HG03103 (cell line): ENCODE results near the gene FZD10.

Experiments
- ATAC-seq: cut with Tn5 transposase; IDR thresholded peaks from one replicate; pipeline ENCODE4 v1.9.1; 2021; ENCODE audit warnings: low read depth; ENCODE audit not compliant: unreplicated experiment

Gene FZD10, protein sequence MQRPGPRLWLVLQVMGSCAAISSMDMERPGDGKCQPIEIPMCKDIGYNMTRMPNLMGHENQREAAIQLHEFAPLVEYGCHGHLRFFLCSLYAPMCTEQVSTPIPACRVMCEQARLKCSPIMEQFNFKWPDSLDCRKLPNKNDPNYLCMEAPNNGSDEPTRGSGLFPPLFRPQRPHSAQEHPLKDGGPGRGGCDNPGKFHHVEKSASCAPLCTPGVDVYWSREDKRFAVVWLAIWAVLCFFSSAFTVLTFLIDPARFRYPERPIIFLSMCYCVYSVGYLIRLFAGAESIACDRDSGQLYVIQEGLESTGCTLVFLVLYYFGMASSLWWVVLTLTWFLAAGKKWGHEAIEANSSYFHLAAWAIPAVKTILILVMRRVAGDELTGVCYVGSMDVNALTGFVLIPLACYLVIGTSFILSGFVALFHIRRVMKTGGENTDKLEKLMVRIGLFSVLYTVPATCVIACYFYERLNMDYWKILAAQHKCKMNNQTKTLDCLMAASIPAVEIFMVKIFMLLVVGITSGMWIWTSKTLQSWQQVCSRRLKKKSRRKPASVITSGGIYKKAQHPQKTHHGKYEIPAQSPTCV

DNA sequence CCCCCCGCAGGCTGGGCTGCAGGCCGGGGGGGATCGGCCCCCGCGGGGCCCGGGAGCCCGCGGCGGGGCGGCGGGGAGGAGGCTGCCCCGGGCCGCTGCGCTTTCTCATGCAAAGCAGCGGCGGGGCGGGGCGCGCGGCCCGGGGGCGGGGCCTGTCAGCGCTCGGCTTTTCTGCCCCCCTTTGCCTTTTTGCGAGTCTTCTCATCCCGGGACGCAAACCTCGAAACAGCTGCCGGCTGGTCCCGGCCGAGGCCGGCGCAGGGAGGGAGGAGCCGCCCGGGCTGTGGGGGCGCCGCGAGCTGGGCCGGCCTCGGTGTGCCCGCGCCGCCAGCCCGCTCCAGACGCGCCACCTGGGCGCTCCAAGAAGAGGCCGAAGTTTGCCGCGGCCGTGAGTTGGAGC lies at the start of gene FZD10:
FZD10 (plus strand) TSS at position 198 of the 400 bp plus-strand sequence. CDS start 479 bp downstream, outside the sequence.
- no peak for ATAC-seq

DNA sequence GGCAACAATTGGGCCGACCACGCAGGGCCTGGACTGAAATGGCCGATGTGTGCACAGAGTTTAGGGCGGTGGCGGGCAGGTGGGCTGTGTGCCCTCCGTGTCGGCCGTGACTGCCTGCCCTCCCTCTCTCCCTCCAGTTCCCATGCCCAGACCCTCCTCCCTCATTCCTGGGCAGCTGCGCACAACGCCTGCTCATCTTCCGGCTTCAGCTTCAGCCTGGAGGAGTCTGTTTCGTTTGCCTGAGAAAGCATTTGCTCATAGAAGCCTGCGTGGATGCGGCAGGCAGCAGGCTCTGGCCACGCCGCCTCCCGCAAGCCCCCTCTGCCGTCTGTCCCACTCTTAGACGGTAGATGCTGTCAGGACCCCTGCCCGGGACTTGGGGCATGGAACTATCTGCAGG lies 47.3 kb upstream of the FZD10 start:
- no peak for ATAC-seq

- ATAC-seq, result no peak
Observed at GRCh38 chr12:130115646-130116045, 46.6 kb upstream of the FZD10 start.

DNA sequence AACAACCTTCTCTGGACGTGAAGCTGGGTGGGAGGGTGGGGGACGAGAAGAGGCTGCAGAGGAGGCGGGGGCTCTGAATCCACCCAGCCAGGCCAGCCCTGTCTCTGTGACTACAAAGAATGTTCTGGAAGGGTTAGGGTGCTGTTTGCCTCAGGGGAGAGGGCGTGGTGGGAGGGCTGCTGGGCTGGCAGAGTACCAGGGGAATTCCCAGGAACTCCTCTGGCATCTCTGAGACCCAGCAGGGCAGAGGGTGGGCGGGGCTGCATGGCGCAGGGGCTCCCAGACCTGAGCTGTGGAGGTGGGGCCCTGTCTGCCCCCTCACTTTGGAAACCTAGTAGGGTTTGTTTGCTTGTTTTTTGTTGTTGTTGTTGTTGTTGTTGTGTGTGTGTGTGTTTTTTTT lies 45.5 kb upstream of the FZD10 start:
- ATAC-seq, result no peak

- ATAC-seq, result no peak
Observed at GRCh38 chr12:130117233-130117632, 45.0 kb upstream of the FZD10 start.

DNA sequence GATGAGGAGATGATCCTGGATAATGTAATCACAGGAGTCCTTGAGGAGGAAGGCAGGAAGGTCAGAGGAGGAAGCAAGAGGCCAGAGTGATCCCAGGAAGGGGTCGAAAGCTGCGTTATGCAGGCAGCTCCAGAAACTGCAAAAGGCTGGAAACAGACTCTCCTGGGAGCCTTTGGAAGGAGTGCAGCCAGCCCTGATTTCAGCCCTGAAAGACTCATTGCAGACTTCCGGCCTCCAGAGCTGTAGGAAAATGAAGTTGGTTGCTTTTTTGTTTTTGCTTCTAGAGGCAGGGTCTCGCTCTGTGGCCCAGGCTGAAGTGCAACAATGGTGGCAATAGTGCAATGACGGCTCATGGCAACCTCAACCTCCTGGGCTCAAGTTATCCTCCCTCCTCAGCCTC lies 44.6 kb upstream of the FZD10 start:
- no peak for ATAC-seq

DNA sequence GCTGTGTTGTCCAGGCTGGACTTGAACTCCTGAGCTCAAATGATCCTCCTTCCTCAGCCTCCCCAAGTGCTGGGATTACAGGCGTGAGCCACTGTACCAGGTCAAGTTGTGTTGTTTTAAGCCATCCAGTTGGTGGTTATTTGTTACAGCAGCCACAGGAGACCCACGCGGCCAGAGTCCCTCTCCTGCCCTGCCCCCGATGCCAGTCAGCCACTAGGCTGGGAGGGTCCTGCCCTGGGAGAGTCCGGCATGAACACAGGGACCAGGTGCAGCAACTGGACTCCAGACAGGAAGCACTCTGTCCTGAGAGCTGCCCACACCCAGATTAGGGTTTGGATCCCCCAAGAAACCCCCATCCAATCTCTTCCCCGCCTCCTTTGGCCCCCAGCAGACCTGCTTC lies 44.1 kb upstream of the FZD10 start:
- no peak for ATAC-seq

DNA sequence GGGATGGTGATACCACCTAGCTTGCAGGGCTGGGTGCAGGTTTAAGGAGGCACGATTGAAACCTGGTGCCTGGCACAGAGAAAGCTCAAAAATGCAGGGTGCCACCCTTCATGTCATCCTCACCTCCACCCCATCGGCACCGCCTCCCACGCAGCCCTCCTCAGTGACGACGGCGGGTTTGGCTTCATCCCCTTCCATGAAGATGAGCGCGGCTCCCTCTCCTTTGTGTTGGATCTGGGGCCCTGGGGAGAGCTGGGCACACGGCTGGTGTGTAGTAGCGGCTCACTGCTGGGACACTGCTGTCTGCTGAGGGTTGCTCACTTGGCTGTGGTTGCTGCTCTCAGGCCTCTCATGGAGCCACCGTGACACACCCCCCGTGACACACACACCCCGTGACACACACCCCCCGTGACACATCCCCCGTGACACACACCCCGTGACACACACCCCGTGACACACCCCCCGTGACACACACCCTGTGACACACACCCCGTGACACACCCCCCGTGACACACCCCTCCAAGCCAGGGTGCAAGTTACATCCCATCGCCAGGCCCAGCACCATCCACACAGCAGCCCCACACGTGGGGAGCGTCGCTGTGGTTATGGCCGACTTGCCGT lies 42.9 kb upstream of the FZD10 start:
- no peak for ATAC-seq

DNA sequence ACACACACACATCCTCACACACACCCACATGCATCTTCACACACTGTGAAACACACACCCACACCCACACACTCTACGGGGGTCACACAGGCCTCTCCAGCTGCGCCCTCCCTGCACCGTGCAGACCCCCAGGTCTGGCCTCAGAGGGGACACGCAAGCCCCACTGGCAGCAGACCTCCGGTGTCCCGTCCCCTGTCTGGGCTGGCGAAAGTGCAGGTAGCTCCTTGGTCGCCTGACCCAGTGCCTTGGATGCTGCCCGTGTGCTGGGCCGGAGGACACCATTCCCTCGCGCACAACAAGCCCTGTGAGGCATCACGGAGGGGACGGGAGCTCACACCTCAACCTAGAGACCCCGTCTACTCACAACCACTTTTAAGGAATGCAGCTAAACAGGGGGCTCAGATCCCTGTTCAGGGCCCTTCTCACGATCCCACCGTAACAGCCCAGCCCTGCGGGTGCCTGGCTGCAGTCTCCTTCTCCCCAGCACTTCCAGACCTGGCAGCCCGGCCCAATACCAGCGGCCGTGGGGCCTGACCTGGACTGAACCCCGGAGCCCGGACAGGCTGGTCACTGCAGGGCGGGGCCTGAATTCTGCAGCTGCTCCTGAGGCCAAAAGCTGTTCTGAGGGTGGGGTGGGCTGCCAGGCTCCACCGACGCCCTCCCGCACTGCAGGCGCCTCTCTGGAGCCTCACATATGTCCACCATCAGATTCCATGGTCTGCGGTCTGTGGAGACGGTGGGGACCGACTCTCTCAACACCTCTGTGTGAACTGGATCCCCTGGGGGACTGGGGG lies 42.1 kb upstream of the FZD10 start:
- ATAC-seq, result no peak

- no peak for ATAC-seq
Observed at GRCh38 chr12:130121226-130122000, 40.9 kb upstream of the FZD10 start.

DNA sequence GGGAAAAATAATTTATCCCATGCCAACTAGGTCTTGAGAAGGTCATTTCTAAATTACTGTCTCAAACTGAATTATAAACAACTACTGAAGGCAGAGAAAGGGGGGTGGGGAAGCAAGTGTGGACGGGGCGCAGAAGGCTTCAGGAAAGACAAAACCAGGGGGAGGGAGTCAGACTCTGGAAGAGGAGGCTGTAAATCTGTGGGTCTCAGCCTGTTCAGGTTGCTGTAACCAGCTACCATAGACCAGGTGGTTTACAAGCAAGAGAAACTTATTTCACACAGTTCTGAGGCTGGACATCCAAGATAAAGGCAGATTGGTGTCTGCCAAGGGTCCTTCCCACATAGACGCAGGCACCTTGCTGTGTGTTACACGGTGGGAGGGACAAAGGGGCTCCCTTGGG lies 39.9 kb upstream of the FZD10 start:
- no peak for ATAC-seq

DNA sequence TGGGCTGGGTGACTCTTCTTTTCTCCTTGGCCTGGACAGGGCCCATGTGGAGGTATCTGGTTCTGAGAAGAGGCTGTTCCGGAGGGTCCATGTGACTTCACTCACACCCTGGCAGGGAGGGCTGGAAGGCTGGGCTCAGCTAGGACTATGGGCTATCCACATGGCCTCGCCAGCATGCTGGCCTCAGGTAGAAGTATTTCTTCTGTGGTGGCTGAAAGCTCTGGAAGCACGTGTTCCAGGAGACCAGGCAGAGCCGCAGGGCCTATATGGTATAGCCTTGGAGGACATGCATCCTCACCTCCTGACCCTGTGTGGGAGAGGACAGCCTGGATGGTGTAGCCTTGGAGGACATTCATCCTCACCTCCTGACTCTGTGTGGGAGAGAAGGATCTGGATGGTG lies 38.2 kb upstream of the FZD10 start:
- no peak for ATAC-seq

GRCh38 chr12:130124605-130125244 lies 37.5 kb upstream of the FZD10 start:
- no peak for ATAC-seq

- ATAC-seq, result no peak
Observed at GRCh38 chr12:130126023-130126432, 36.2 kb upstream of the FZD10 start.

GRCh38 chr12:130127532-130127911 lies 34.7 kb upstream of the FZD10 start:
- no peak for ATAC-seq

DNA sequence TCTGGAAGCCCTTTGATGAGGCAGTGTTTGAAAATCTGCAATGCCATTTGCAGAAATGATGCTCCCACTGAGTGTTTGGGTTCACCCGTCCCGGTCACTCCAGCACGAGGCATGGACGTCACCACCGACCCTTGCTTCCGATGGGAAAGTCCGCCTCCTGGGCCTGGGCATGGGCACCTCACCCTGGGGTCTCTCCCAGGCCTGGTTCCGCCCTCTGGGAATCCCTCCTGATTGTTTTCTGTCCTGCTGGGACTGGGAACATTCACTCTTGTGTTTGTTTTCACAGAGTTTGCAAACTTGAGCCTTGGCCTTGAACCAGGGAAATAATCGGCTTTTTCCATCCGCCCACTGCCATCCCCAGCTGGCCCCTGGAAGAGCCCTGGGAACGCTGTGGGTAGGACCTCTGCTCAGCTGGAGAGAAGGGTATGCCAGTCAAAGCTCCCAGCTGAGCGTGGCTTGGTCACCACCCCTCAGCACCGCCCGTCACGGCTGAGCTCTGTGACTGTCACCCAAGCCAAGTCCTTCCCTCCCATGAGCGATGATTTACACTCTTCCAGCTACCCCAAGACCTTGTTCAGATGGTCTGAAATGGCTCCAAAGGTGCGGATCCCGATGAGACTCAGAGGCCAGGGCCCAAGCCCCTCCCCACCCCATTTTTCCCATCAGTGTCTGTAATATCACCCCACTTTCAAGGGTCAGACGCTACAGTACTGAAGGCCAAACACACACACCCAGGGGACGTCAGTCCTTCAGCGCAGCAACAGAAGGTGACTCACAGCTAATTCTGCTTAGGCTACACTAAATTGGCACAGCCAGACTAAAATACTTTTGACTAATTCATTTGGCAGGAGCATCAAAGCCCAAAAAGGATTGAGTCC lies 34.1 kb upstream of the FZD10 start:
- ATAC-seq, result no peak

GRCh38 chr12:130128790-130129735 lies 33.2 kb upstream of the FZD10 start:
- ATAC-seq, result no peak

- no peak for ATAC-seq
Observed at GRCh38 chr12:130130346-130130745, 31.9 kb upstream of the FZD10 start.
